OCI-LY7 (cell line): ENCODE data around the gene STK32C. TPM values are rescaled to one million over a fixed set of nuclear protein-coding genes. Genes with fewer than 3 reads are reported as not detected.

Experiments
- BruUV-seq: library from RNA; stranded (reverse); fragments of 400-500 nt; replicated peaks from 2 replicates; lab custom pipeline; 2021; lab: Mats Ljungman, UMichigan
- CTCF ChIA-PET: fragments of 300-600 bp; sonication (Branson Sonifier 250); formaldehyde crosslinking; loops from one replicate; lab custom pipeline; 2022; ENCODE audit warnings: antibody characterized with exemption; ENCODE audit not compliant: unreplicated experiment; lab: Charles Lee
- POLR2A ChIA-PET: fragments of 300-600 bp; sonication (Branson Sonifier 250); formaldehyde crosslinking; loops from one replicate; lab custom pipeline; 2022; ENCODE audit warnings: antibody characterized with exemption; lab: Charles Lee
- DNase-seq: peaks from one replicate; pipeline ENCODE4 v3.0.0-alpha.2; 2015; ENCODE audit warnings: low spot score
- H2AFZ ChIP-seq: fragments of 200-600 bp; sonication (generic), shearing (Covaris generic); 2 replicates; pipeline ENCODE4 v1.6.1; 2014; ENCODE audit warnings: mild to moderate bottlenecking, antibody characterized with exemption, low read length, moderate library complexity
- H3K27ac ChIP-seq: fragments of 200-600 bp; sonication (generic); 2 replicates; pipeline ENCODE4 v1.5.1; 2014; ENCODE audit warnings: mixed run types, low read depth, mild to moderate bottlenecking, moderate library complexity, low read length, inconsistent platforms; ENCODE audit not compliant: poor library complexity, severe bottlenecking
- H3K36me3 ChIP-seq: fragments of 200-600 bp; sonication (generic); 2 replicates; pipeline ENCODE4 v1.6.1; 2014; ENCODE audit warnings: mild to moderate bottlenecking, antibody characterized with exemption, low read length, moderate library complexity, mixed read lengths; ENCODE audit not compliant: insufficient read depth
- H3K4me1 ChIP-seq: fragments of 200-600 bp; sonication (generic); 2 replicates; pipeline ENCODE4 v1.5.1; 2014; ENCODE audit warnings: mild to moderate bottlenecking, low read length; ENCODE audit not compliant: insufficient read depth, poor library complexity, severe bottlenecking
- H3K4me2 ChIP-seq: fragments of 200-600 bp; sonication (generic); 2 replicates; pipeline ENCODE4 v1.6.1; 2014; ENCODE audit warnings: mild to moderate bottlenecking, low read length
- H3K4me3 ChIP-seq: fragments of 200-600 bp; sonication (generic); 2 replicates; pipeline ENCODE4 v1.5.1; 2014; ENCODE audit warnings: mild to moderate bottlenecking, low read depth, low read length; ENCODE audit not compliant: poor library complexity, severe bottlenecking
- H3K79me2 ChIP-seq: fragments of 200-600 bp; sonication (generic); 2 replicates; pipeline ENCODE4 v1.6.1; 2016; ENCODE audit warnings: low read depth, mild to moderate bottlenecking, low read length, moderate library complexity, mixed read lengths; ENCODE audit not compliant: insufficient read depth
- H3K9me2 ChIP-seq: fragments of 200-600 bp; sonication (generic); 2 replicates; pipeline ENCODE4 v1.6.1; 2016; ENCODE audit warnings: mild to moderate bottlenecking, low read length, mixed read lengths; ENCODE audit not compliant: insufficient read depth
- H3K9me3 ChIP-seq: fragments of 200-600 bp; sonication (generic); 2 replicates; pipeline ENCODE4 v1.6.1; 2014; ENCODE audit warnings: mild to moderate bottlenecking, mixed run types, low read length, mixed read lengths
- H4K20me1 ChIP-seq: fragments of 200-600 bp; sonication (generic); 2 replicates; pipeline ENCODE4 v1.6.1; 2014; ENCODE audit warnings: mild to moderate bottlenecking, antibody characterized with exemption, low read length, moderate library complexity, mixed read lengths; ENCODE audit not compliant: insufficient read depth
- EZH2phosphoT487 ChIP-seq: fragments of 200-600 bp; sonication (generic); IDR thresholded peaks from 2 replicates; pipeline ENCODE4 v1.6.1; 2018; ENCODE audit warnings: low read depth, borderline replicate concordance, mild to moderate bottlenecking, mixed run types, antibody characterized with exemption, low read length, moderate library complexity, mixed read lengths
- intact Hi-C: fragments of 100-400 bp; cut with micrococcal nuclease; formaldehyde crosslinking; loops from one replicate; pipeline ENCODE4 v1.10.0; 2022; ENCODE audit not compliant: unreplicated experiment
- total RNA-seq, 2 experiments: library from RNA; depleted of rRNA in 1 of 2; stranded (reverse); fragments of >200 nt in 1 of 2; shearing (Covaris generic) in 1 of 2; gene quantifications; 2 replicates each; pipeline ENCODE4 v1.2.3, GENCODE V29; 2014 to 2022
- TF ChIP-seq, protein P1 (sequence below): fragments of 200-600 bp; sonication (generic); conservative IDR thresholded peaks from 2 replicates; pipeline ENCODE4 v1.5.1; 2014; ENCODE audit warnings: mild to moderate bottlenecking, antibody characterized with exemption, low read length, moderate library complexity, mixed read lengths

STK32C gene
- total RNA-seq, 2 experiments from 2014 or later, result 13.1 to 30.4 TPM

DNA sequence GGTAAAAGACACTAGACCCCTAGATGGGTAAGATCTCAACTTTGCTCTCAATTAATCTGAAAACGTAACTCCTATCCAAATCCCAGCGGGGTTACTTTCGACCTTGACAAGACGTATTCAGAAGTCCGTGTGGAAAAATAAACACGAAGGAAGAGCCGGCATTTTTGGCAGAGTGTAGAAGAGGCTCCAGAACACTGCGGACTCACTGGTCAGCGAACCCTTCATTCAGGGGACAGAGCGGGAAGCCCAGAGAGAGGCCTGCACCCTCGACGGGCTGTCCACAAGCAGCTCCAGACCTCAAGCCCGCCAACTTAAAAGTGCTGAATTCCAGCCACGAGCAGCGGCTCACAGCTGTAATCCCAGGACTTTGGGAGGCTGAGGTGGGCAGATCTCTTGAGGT is 66.3 kb downstream of the STK32C start:
- no peaks in the 10 kb centered on the region for H3K9me2 ChIP-seq
- BruUV-seq, result no TSS peak
- no peaks in the 10 kb centered on the region for H4K20me1 ChIP-seq
- no peaks in the 10 kb centered on the region for H3K9me3 ChIP-seq
- no peaks in the 10 kb centered on the region for H3K36me3 ChIP-seq
- no peaks in the 10 kb centered on the region for H3K4me1 ChIP-seq
- ChIA-PET CTCF (no interaction called here), POLR2A (no interaction called here)
- no peak overlapping the region for H3K27ac ChIP-seq
- no peak for TF ChIP-seq EZH2phosphoT487
- TF ChIP-seq, protein P1, sequence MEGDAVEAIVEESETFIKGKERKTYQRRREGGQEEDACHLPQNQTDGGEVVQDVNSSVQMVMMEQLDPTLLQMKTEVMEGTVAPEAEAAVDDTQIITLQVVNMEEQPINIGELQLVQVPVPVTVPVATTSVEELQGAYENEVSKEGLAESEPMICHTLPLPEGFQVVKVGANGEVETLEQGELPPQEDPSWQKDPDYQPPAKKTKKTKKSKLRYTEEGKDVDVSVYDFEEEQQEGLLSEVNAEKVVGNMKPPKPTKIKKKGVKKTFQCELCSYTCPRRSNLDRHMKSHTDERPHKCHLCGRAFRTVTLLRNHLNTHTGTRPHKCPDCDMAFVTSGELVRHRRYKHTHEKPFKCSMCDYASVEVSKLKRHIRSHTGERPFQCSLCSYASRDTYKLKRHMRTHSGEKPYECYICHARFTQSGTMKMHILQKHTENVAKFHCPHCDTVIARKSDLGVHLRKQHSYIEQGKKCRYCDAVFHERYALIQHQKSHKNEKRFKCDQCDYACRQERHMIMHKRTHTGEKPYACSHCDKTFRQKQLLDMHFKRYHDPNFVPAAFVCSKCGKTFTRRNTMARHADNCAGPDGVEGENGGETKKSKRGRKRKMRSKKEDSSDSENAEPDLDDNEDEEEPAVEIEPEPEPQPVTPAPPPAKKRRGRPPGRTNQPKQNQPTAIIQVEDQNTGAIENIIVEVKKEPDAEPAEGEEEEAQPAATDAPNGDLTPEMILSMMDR, result no peak
- no peak for DNase-seq
- H2AFZ ChIP-seq, result no peak overlapping the region
- H3K4me3 ChIP-seq, result no peak overlapping the region
- H3K79me2 ChIP-seq, result no peaks in the 10 kb centered on the region
- intact Hi-C loops, result no loop called here
- no peak overlapping the region for H3K4me2 ChIP-seq

DNA sequence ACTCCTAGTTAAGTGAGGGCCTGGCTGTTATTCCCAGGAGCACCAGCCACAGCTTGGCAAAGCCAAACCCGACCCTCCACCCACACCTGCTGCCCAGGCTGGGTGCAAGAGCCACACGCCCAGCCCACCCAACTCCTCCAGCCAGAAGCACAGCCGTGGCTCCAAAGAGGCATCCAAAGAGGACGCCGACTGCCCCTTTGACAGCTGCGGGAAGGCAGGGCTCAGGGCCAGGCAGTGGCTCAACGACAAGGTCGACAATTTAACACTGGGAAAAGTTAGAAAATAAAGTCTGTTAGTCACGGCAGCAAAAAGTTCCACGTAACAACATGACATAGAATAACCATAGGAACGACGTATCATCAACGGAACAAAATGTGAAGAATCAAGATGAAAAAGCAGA is 66.7 kb downstream of the STK32C start:
- H4K20me1 ChIP-seq, result no peaks in the 10 kb centered on the region
- H3K9me2 ChIP-seq, result no peaks in the 10 kb centered on the region
- no peak overlapping the region for H3K4me2 ChIP-seq
- ChIA-PET CTCF (no interaction called here), POLR2A (no interaction called here)
- TF ChIP-seq, protein P1, result no peak
- TF ChIP-seq EZH2phosphoT487, result no peak
- no peaks in the 10 kb centered on the region for H3K36me3 ChIP-seq
- H2AFZ ChIP-seq, result no peak overlapping the region
- H3K9me3 ChIP-seq, result no peaks in the 10 kb centered on the region
- no peaks in the 10 kb centered on the region for H3K79me2 ChIP-seq
- intact Hi-C loops, result no loop called here
- no peak overlapping the region for H3K27ac ChIP-seq
- no peak for DNase-seq
- H3K4me3 ChIP-seq, result no peak overlapping the region
- BruUV-seq, result no TSS peak
- no peaks in the 10 kb centered on the region for H3K4me1 ChIP-seq

DNA sequence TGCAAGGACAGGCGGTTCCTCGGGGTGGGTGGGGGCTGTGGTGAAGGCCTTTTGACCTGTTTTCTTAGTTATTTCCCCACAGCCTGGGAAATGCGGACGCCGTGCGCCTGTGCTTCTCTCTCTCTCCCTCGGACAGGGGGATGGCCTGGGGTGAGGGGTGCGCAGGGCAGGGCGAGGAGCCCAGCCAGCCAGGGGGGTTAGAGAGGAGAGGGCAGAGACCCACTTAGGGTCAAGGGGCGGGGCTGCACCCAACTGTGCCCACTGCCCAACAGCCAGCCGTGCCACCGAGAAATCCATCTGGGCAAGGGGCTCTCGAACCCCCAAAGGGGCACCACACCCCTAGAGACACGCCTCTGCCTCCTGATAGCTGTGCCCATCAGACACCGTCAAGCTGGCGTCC is 67.2 kb downstream of the STK32C start:
- CTCF ChIA-PET, result no interaction called here
- H3K9me2 ChIP-seq, result no peaks in the 10 kb centered on the region
- H3K9me3 ChIP-seq, result no peaks in the 10 kb centered on the region
- no peaks in the 10 kb centered on the region for H4K20me1 ChIP-seq
- no peak for DNase-seq
- no peaks in the 10 kb centered on the region for H3K36me3 ChIP-seq
- POLR2A ChIA-PET, result no interaction called here
- no peak overlapping the region for H3K27ac ChIP-seq
- no peaks in the 10 kb centered on the region for H3K79me2 ChIP-seq
- no peaks in the 10 kb centered on the region for H3K4me1 ChIP-seq
- TF ChIP-seq, protein P1, result no peak
- TF ChIP-seq EZH2phosphoT487, result no peak
- no TSS peak for BruUV-seq
- no peak overlapping the region for H3K4me2 ChIP-seq
- no peak overlapping the region for H3K4me3 ChIP-seq
- intact Hi-C loops, result no loop called here
- no peak overlapping the region for H2AFZ ChIP-seq
